Measurements from ENCODE around the gene RALGPS1. TPM values are rescaled to one million over a fixed set of nuclear protein-coding genes. Genes with fewer than 3 reads are reported as not detected.

The RALGPS1 gene
- total RNA-seq: 10 to 100 TPM in 1 of 4 donors, 1 to 10 TPM in 3; 4.7 to 18.1 (median 5.0) TPM

GRCh38 chr9:126914458-126915280 lies at the start of gene RALGPS1:
Gene RALGPS1 (plus strand): TSS chr9:126914782. CDS start chr9:126962290, 47,508 bp downstream.
- TF ChIP-seq CTCF (IDR thresholded peaks at IDR 0.05; ENCODE audit: low read depth): no peak

- TF ChIP-seq CTCF (IDR thresholded peaks at IDR 0.05; ENCODE audit: low read depth): no peak
These were observed 45.2 kb upstream of the RALGPS1 start for GRCh38 chr9:126869368-126869767.

- no peak for TF ChIP-seq CTCF (IDR thresholded peaks at IDR 0.05; ENCODE audit: low read depth)
These were observed 42.1 kb upstream of the RALGPS1 start for GRCh38 chr9:126872516-126872915.

GRCh38 chr9:126874546-126875314 lies 39.9 kb upstream of the RALGPS1 start:
- no peak for TF ChIP-seq CTCF (IDR thresholded peaks at IDR 0.05; ENCODE audit: low read depth)

- no peak for TF ChIP-seq CTCF (IDR thresholded peaks at IDR 0.05; ENCODE audit: low read depth)
These were observed 38.6 kb upstream of the RALGPS1 start for GRCh38 chr9:126875756-126876510.

GRCh38 chr9:126876531-126876930 lies 38.1 kb upstream of the RALGPS1 start:
- no peak for TF ChIP-seq CTCF (IDR thresholded peaks at IDR 0.05; ENCODE audit: low read depth)

Measured in subcutaneous adipose tissue (tissue), 4 donors.